Caco-2 (cell line): ENCODE measurements around the gene MRM2. TPM values are rescaled to one million over a fixed set of nuclear protein-coding genes. Genes with fewer than 3 reads are reported as not detected.

ENCODE experiments used
- BruUV-seq: library from RNA; stranded (reverse); fragments of 400-500 nt; replicated peaks from 2 replicates; lab custom pipeline; 2021; lab: Mats Ljungman, UMichigan
- CTCF ChIA-PET: fragments of 300-600 bp; sonication (Branson Sonifier 250); formaldehyde crosslinking; loops from one replicate; lab custom pipeline; 2022; ENCODE audit warnings: antibody characterized with exemption; lab: Charles Lee
- POLR2A ChIA-PET: fragments of 300-600 bp; sonication (Branson Sonifier 250); formaldehyde crosslinking; loops from one replicate; lab custom pipeline; 2022; ENCODE audit warnings: antibody characterized with exemption; lab: Charles Lee
- DNase-seq, 2 experiments: peaks; one replicate each; pipeline versions ENCODE4 v3.0.0 to v3.0.0-alpha.2; 2020 to 2022
- H3K27me3 ChIP-seq: replicated peaks from 2 replicates; pipeline ENCODE4 v1.6.0; 2011; ENCODE audit warnings: low read length; ENCODE audit not compliant: control insufficient read depth, insufficient read depth
- H3K36me3 ChIP-seq: 2 replicates; pipeline ENCODE4 v1.5.1; 2011; ENCODE audit warnings: low read length; ENCODE audit not compliant: control insufficient read depth, insufficient read depth
- H3K4me1 ChIP-seq: fragments of 250-450 bp; sonication (Bioruptor Pico); 2 replicates; pipeline ENCODE4 v1.5.1; 2020; ENCODE audit warnings: mild to moderate bottlenecking
- H3K4me3 ChIP-seq: 2 replicates; pipeline ENCODE4 v1.5.1; 2011; ENCODE audit warnings: low read depth, mild to moderate bottlenecking, control low read depth, low read length
- H3K9me3 ChIP-seq: fragments of 250-450 bp; sonication (Bioruptor Pico); 2 replicates; pipeline ENCODE4 v1.5.1; 2020; ENCODE audit warnings: mild to moderate bottlenecking, moderate library complexity
- H3K27ac Mint-ChIP-seq: one replicate; pipeline ENCODE4 v1.8.0; 2022; ENCODE audit warnings: mixed read lengths; ENCODE audit not compliant: unreplicated experiment
- H3K27me3 Mint-ChIP-seq: one replicate; pipeline ENCODE4 v1.8.0; 2022; ENCODE audit warnings: mixed read lengths; ENCODE audit not compliant: insufficient read depth, unreplicated experiment
- H3K36me3 Mint-ChIP-seq: one replicate; pipeline ENCODE4 v1.8.0; 2022; ENCODE audit warnings: mild to moderate bottlenecking, mixed read lengths; ENCODE audit not compliant: insufficient read depth, unreplicated experiment
- H3K4me1 Mint-ChIP-seq: one replicate; pipeline ENCODE4 v1.8.0; 2022; ENCODE audit warnings: low read depth, mixed read lengths; ENCODE audit not compliant: unreplicated experiment
- H3K4me3 Mint-ChIP-seq: one replicate; pipeline ENCODE4 v1.8.0; 2022; ENCODE audit warnings: mild to moderate bottlenecking, moderate library complexity, mixed read lengths; ENCODE audit not compliant: unreplicated experiment
- H3K9me3 Mint-ChIP-seq: one replicate; pipeline ENCODE4 v1.8.0; 2022; ENCODE audit warnings: mixed read lengths; ENCODE audit not compliant: unreplicated experiment
- intact Hi-C: fragments of 100-400 bp; cut with micrococcal nuclease; formaldehyde crosslinking; loops from one replicate; pipeline ENCODE4 v1.10.0; 2022; ENCODE audit not compliant: unreplicated experiment
- total RNA-seq: library from RNA; stranded (reverse); gene quantifications from 2 replicates; pipeline ENCODE4 v1.2.3, GENCODE V29; 2022
- TF ChIP-seq, protein P1 (sequence below), 2 experiments: fragments of 200-600 bp in 1 of 2; IDR thresholded peaks; 1 replicate in 1 of 2; 2 replicates in 1 of 2; pipeline versions ENCODE4 v1.5.1 to v1.8.0; 2011 to 2022; ENCODE audit warnings: antibody characterized with exemption in 1 of 2, control low read depth in 1 of 2, inconsistent platforms in 1 of 2, low read depth in 1 of 2, low read length in 1 of 2, mild to moderate bottlenecking in 1 of 2, moderate library complexity in 1 of 2; ENCODE audit not compliant: insufficient read depth in 1 of 2, severe bottlenecking in 1 of 2, unreplicated experiment in 1 of 2

The MRM2 gene
- total RNA-seq, 1 experiment from 2014 or later = 48.8 TPM

DNA sequence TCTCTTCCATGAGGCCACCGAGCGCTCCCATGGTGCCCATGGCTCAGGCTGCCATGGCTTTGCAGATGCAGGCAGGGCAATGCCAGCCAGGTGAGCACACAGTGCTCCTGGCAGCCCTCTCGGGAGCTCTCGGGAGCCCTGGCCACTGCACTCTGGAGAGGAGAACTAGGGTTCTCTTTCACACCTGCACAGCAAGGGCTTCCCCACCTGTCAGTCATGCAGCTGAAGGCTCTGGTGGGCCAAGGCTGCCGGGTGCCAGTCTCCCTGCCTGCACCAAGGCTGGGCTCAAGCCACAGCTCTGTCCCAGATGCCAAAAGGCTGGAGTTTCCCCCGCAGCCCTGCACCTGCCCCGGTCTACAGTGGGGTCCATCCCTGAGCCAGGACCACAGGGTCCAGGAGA is 32.7 kb upstream of the MRM2 start:
- no peak overlapping the region for H3K4me3 ChIP-seq

DNA sequence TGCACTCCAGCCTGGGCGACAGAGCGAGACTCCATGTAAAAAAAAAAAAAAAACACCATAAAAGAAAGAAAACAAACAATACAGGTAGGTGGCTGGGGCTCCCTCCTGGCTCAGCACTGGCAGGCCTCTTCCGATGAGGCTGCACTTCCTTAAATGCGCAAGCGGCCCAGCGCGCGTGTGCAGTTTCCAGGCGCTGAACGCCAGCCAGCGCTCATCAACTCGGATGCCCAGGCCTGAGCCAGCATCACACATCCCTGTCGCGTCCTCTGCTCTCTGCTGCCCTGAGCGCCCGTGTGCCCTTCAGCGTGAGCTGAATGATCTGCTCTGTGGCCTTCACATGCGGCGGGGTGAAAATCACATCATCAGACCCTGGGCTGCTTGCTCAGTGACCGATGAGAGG is 31.9 kb upstream of the MRM2 start:
- peaks cover 7% of the 10 kb centered on the region for H3K36me3 ChIP-seq
- intact Hi-C loops = no loop called here
- peaks cover 28% of the 10 kb centered on the region for H3K36me3 Mint-ChIP-seq
- no peaks in the 10 kb centered on the region for H3K9me3 ChIP-seq
- H3K27me3 Mint-ChIP-seq = no peaks in the 10 kb centered on the region
- CTCF ChIA-PET = interaction anchor here (0.6 kb wide), 1 partner anchor 67 kb away, joined by 6 read pairs; no protein-coding TSS in a partner anchor
- POLR2A ChIA-PET = no interaction called here
- H3K27me3 ChIP-seq = no peaks in the 10 kb centered on the region
- TF ChIP-seq, protein P1, sequence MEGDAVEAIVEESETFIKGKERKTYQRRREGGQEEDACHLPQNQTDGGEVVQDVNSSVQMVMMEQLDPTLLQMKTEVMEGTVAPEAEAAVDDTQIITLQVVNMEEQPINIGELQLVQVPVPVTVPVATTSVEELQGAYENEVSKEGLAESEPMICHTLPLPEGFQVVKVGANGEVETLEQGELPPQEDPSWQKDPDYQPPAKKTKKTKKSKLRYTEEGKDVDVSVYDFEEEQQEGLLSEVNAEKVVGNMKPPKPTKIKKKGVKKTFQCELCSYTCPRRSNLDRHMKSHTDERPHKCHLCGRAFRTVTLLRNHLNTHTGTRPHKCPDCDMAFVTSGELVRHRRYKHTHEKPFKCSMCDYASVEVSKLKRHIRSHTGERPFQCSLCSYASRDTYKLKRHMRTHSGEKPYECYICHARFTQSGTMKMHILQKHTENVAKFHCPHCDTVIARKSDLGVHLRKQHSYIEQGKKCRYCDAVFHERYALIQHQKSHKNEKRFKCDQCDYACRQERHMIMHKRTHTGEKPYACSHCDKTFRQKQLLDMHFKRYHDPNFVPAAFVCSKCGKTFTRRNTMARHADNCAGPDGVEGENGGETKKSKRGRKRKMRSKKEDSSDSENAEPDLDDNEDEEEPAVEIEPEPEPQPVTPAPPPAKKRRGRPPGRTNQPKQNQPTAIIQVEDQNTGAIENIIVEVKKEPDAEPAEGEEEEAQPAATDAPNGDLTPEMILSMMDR (IDR thresholded peaks at IDR 0.05; ENCODE audit: insufficient read depth in 1 of 2, low read depth in 1 of 2, low read length in 1 of 2, severe bottlenecking in 1 of 2, unreplicated experiment in 1 of 2) = no peak
- H3K4me1 Mint-ChIP-seq = peaks cover 5% of the 10 kb centered on the region
- no peak for DNase-seq
- no TSS peak for BruUV-seq
- no peak overlapping the region for H3K27ac Mint-ChIP-seq
- H3K4me1 ChIP-seq = peaks cover 6% of the 10 kb centered on the region
- H3K4me3 Mint-ChIP-seq = no peak overlapping the region
- no peak overlapping the region for H3K4me3 ChIP-seq
- H3K9me3 Mint-ChIP-seq = no peaks in the 10 kb centered on the region

More for the DNA sequence above, 32.7 kb upstream of the MRM2 start:
- Mint-ChIP-seq H3K4me3 (no peak overlapping the region), H3K27me3 (no peaks in the 10 kb centered on the region), H3K36me3 (peaks cover 22% of the 10 kb centered on the region), H3K27ac (no peak overlapping the region), H3K9me3 (no peaks in the 10 kb centered on the region), H3K4me1 (peaks cover 7% of the 10 kb centered on the region)
- ChIA-PET POLR2A (no interaction called here), CTCF (no interaction called here)
- TF ChIP-seq, protein P1 (IDR thresholded peaks at IDR 0.05; ENCODE audit: insufficient read depth in 1 of 2, low read depth in 1 of 2, low read length in 1 of 2, severe bottlenecking in 1 of 2, unreplicated experiment in 1 of 2) = no peak
- no peaks in the 10 kb centered on the region for H3K27me3 ChIP-seq
- H3K9me3 ChIP-seq = no peaks in the 10 kb centered on the region
- H3K36me3 ChIP-seq = peaks cover 7% of the 10 kb centered on the region
- no peak for DNase-seq
- intact Hi-C loops = no loop called here
- no TSS peak for BruUV-seq
- H3K4me1 ChIP-seq = peaks cover 8% of the 10 kb centered on the region

DNA sequence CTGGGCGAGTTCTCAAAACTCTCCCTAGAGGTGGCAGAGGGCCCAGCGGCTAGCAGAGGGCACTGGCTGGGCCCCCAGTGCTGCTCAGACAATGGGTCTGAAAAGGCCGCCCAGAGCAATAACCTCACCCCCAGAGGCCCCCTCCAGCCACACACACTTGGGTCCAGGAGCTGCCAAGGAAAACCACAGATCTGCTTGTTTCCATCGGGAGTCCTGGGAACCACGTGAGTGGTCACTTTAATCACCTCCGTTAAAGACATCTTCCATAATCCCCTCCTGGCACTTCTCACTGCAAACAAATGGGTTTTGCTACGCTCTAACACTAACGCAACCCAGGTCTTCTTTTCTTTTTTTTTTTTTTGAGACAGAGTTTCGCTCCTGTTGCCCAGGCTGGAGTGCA is 30.0 kb upstream of the MRM2 start:
- no peaks in the 10 kb centered on the region for H3K9me3 Mint-ChIP-seq

More for the DNA sequence above, 30.0 kb upstream of the MRM2 start:
- H3K36me3 ChIP-seq = peaks cover 5% of the 10 kb centered on the region
- DNase-seq = no peak
- no peaks in the 10 kb centered on the region for H3K9me3 ChIP-seq
- H3K27me3 ChIP-seq = no peaks in the 10 kb centered on the region
- ChIA-PET POLR2A (no interaction called here), CTCF (no interaction called here)
- TF ChIP-seq, protein P1 (IDR thresholded peaks at IDR 0.05; ENCODE audit: insufficient read depth in 1 of 2, low read depth in 1 of 2, low read length in 1 of 2, severe bottlenecking in 1 of 2, unreplicated experiment in 1 of 2) = no peak
- H3K4me1 ChIP-seq = peaks cover 6% of the 10 kb centered on the region
- intact Hi-C loops = no loop called here
- BruUV-seq = no TSS peak
- H3K27ac Mint-ChIP-seq = no peak overlapping the region
- no peaks in the 10 kb centered on the region for H3K27me3 Mint-ChIP-seq
- H3K4me3 Mint-ChIP-seq = no peak overlapping the region
- H3K4me3 ChIP-seq = no peak overlapping the region
- H3K4me1 Mint-ChIP-seq = peaks cover 5% of the 10 kb centered on the region
- peaks cover 27% of the 10 kb centered on the region for H3K36me3 Mint-ChIP-seq
